HG03060 (cell line): Measurements from ENCODE around the gene RASSF1.

Experiments
- ATAC-seq: cut with Tn5 transposase; IDR thresholded peaks from one replicate; pipeline ENCODE4 v1.9.1; 2021; ENCODE audit warnings: low read depth, moderate number of reproducible peaks; ENCODE audit not compliant: unreplicated experiment

The RASSF1 gene, protein sequence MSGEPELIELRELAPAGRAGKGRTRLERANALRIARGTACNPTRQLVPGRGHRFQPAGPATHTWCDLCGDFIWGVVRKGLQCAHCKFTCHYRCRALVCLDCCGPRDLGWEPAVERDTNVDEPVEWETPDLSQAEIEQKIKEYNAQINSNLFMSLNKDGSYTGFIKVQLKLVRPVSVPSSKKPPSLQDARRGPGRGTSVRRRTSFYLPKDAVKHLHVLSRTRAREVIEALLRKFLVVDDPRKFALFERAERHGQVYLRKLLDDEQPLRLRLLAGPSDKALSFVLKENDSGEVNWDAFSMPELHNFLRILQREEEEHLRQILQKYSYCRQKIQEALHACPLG

DNA sequence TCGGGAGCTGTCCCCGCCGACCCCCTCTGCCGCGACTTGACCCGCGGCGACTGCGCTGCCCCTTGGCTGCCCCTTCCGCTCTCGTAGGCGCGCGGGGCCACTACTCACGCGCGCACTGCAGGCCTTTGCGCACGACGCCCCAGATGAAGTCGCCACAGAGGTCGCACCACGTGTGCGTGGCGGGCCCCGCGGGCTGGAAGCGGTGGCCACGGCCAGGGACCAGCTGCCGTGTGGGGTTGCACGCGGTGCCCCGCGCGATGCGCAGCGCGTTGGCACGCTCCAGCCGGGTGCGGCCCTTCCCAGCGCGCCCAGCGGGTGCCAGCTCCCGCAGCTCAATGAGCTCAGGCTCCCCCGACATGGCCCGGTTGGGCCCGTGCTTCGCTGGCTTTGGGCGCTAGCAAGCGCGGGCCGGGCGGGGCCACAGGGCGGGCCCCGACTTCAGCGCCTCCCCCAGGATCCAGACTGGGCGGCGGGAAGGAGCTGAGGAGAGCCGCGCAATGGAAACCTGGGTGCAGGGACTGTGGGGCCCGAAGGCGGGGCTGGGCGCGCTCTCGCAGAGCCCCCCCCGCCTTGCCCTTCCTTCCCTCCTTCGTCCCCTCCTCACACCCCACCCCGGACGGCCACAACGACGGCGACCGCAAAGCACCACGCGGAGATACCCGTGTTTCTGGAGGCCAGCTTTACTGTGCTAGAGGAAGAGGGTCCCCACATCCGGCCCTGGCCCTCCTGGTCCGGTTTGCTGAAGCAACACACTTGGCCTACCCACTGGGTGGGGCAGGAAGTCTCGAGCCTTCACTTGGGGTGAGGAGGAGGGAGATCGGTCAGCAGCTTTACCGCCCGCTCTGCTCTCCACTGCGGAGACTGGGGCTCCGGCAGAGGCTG, at the start of gene RASSF1:
RASSF1 (minus strand) TSS at position 389 of the 882 bp plus-strand sequence; CDS start at position 358, 31 bp downstream.
- ATAC-seq = no peak

DNA sequence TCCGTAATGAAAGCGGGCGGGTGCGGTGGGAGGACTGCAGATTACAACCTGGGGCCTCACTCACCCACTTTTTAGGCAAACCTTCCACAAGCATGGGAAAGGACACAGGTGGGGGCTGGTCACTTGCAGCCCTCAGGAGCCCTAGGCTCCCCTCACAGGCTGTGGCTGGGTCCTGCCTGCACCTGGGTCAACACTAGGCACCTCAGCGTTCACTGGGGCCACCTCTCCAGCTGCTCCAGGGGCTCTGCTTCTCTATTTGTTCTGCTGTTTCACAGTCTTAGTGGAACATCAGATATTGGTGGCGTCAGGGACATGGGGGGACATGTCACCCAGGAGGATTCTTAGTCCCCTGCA, 48.8 kb upstream of the RASSF1 start:
- ATAC-seq = no peak

DNA sequence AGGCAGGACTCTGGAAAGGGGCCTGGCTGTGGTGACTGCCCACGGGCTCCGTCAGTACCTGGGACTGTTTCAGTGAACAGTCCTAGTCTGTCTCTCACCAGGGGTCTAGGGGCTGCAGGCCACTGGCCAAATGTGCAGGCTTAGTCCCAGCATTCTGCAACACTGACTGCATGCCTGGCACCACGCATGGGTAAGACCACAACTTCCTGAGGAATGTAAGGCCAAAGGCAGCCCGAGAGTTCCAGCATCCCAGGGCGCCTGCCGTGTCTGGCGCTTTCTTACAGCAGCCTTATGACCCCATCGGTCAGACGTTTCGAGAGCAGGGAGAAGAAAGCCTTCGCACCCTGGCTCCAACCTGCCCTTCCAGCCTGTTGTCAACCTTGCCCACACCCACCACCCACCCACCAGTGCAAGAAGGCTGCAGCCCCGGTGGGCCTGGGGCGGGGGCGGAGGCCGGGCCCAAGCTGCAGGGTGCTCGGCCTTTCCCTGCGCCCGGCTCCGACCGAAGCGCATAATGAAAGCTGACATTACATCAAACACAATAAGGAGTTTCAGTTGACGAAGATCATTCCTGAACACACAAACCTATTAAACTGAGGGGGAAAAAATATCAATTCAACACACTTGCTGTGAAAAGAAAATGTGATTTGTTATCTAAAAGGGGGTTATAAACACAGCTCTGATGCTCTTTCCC, 48.2 kb upstream of the RASSF1 start:
- no peak for ATAC-seq

GRCh38 chr3:50388016-50388719, 47.5 kb upstream of the RASSF1 start:
- ATAC-seq = no peak

DNA sequence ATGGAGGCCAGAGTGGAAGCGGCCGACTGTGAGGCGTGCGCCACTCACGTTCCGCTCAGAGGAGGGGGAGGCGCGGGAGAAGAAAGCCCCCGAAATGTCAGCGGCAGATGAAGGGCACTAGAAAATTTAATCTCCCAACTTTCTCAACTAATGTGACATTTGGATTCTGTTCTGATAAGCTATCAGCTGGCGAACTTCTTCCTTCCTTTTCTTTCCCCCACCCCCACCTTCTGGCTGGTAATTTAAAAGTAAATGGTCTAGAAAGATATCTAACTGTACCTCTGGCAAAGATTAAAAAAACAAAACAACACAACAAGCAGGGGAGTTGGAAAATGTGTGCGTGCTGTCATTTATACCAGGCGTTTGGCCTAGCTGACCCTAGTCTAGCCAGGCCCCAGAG, 45.1 kb upstream of the RASSF1 start:
- no peak for ATAC-seq

DNA sequence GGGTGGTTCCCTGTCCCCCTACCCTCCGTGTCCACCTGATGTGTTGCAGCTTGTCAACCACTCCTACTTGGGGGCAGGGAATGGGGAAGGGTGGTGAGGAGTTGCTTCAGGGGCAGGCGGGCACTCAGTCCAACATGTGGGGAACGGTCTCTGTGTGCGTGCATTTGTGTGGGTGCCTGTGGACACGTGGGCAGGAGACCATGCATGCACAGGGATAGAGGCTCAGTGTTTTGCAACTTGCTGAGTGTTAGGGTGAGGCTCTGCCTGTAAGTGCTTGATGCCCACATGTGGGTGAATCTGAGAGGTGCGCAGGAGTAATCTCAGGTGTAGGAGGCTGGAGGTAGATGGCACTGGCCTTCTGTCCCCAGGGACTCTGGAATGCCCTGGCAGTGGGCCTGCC, 43.1 kb upstream of the RASSF1 start:
- no peak for ATAC-seq

DNA sequence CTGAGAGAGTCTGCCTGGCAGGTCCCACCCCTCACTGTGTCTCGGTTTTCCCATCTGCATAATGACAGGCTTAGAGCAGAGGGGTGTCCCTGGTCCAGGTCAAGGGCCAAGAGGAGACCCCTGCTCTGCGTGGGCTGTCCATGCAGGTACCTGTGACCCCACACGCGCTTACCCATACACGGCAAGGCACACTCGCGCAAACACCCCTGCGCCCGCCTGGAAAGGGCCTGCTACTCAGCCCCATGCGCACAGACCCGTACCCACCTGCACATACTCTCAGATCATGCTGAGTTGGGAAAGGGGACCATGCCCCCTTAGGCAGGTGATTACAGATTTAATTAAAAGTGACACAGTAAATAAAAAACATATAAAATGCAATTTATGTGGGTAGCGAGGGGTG, 42.1 kb upstream of the RASSF1 start:
- no peak for ATAC-seq

DNA sequence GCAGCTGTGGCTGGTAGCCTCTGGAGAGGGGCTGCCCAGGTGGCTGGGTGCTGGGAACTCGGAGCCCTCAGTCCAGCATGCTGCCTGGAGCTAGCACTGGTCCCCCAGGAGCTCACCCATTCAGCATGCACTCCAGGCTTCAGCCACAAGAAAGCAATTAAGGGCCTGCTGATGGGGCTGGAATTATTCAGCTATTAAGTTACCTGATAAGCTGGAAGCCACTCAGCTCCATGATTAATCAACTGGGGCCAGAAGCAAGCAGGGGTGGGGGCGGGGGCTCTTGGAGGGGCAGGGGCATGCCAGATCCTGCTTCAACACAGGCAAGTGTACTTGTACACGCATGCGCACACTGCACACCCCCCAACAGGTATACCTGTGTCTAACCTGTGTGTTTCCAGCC, 40.7 kb upstream of the RASSF1 start:
- no peak for ATAC-seq

- ATAC-seq = no peak
Observed at GRCh38 chr3:50380405-50381085, 39.9 kb upstream of the RASSF1 start.

- ATAC-seq = no peak
Observed at GRCh38 chr3:50378757-50379156, 38.1 kb upstream of the RASSF1 start.

GRCh38 chr3:50378024-50378423, 37.4 kb upstream of the RASSF1 start:
- no peak for ATAC-seq

GRCh38 chr3:50375258-50375931, 34.8 kb upstream of the RASSF1 start:
- ATAC-seq = no peak

DNA sequence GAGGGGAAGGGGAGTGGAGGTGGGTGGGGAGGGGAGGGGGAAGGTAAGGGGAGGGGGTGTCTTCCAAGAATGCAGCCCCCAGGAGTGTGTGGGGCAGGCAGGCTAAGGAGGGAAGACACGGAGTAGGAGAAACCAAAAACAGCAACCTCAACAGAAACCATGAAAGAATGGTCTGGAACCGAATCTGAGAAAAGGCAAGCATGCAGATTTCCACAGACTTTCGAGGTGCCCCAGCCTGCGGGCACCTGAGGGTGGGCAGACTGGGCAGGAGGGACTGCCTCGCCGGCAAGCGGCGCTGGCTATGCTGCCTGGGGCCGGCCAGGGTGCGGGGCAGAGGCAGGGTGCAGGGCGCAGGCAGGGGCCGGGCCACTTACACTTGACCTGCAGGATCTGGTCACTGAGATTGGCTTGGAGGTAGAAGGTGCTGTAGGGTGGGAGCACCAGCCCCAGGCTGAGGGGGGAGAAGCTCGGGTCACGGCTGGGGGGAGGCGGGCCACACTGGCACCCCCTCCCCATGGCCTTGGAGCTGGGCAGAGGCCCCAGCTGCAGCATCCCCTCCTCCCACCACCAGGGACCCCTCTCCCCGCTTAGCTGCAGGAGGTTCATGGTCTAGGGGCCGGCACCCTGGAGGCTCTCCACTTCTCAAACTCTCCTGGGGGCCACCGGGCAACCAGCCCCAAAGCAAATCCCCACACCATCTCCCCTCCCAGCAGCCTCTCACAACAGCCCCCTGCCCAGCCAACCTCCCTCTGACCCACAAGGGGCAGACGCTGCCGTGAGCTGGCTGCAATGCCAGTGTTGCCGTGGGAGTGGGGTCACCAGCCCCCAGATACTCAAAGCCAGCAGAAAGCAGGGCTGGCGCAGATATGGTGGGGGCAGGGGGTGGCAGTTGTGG, 34.0 kb upstream of the RASSF1 start:
- ATAC-seq = no peak

DNA sequence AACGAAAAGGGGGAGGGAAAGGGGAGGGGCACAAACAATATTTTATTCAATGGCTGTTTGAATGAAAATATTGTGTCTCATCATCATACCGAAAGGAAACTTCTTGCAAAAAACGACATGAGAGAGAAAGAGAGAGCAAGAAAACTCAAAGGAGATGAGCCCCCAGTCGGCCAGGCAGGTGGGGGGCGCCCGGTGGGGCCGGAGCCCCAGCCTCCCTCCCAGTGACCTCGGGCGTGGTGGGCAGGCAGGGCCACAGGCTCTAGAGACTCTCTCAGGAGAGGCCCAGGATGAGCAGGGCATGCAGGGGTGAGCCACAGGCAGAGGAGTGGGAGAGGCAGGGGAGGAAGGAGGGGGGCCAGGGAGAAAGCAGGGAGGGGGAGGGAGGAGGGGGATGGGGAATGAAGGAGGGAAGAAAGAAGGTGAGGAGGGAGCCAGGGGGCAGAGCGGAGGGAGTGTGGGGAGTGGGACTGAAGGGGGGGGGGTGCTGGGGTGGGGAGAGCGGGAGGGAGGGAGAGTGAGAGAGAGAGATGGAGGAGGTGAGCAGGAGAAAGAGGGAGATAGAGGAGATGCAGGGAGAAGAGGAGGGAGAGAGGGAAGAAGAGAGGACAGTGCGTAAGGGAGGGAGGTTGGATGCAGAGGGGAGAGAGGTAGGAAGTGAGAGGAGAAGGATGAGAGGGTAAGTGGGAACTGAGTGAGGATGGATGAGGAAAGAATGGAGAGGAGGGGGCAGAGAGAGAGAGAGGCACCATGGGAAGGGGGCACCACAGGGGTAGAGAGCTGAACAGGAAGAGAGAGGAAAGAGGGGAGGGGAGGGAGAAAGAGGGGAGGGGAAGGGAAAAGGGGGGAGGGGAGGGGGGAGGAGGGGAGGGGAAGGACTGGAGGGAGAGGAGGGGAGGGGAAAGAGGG, 32.8 kb upstream of the RASSF1 start:
- no peak for ATAC-seq

DNA sequence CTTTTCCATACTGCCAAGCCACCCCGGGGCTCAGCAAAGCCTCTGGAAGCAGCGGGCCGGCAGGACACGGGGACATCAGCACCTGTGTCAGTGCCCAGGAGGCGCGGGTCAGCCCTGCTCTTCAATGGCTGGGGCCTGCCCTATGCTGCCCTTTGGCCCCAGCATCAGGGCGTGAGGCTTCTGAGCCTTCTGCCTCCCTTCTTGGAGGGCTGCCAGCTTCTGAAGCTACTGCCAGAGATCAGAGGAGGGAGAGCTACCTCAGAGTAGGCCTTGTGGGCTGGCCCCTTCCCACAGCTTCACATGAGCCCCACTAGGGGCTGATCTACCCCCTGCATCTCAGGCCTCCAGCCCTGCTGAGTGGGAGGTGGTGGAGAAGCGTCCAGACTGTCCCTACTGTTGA, 31.7 kb upstream of the RASSF1 start:
- no peak for ATAC-seq

- ATAC-seq = no peak
Observed at GRCh38 chr3:50371133-50371685, 30.6 kb upstream of the RASSF1 start.

- no peak for ATAC-seq
Observed at GRCh38 chr3:50370594-50370993, 30.0 kb upstream of the RASSF1 start.
